H1 (cell line): ENCODE measurements around the gene ITGB7. TPM values are rescaled to one million over a fixed set of nuclear protein-coding genes. Genes with fewer than 3 reads are reported as not detected.

ENCODE experiments used
- CTCF ChIA-PET: fragments of 300-600 bp; sonication (Branson Sonifier 250); formaldehyde crosslinking; loops from one replicate; lab custom pipeline; 2021; ENCODE audit not compliant: partially characterized antibody; lab: Charles Lee
- POLR2A ChIA-PET: fragments of 300-600 bp; sonication (Branson Sonifier 250); formaldehyde crosslinking; loops from one replicate; lab custom pipeline; 2021; ENCODE audit warnings: inconsistent platforms; ENCODE audit not compliant: partially characterized antibody; lab: Charles Lee
- DNase-seq, 2 experiments: peaks; one replicate each; pipeline versions ENCODE4 v3.0.0 to v3.0.0-alpha.2; 2010 to 2022; ENCODE audit warnings: low spot score in 2 of 2, low read depth in 1 of 2, mixed read lengths in 1 of 2
- FAIRE-seq: peaks from 2 replicates; lab custom pipeline; 2011; peaks lifted over from hg19 to GRCh38; lab: Jason Lieb, UNC
- H2AFZ ChIP-seq: 2 replicates; pipeline ENCODE4 v1.8.1; 2012; ENCODE audit warnings: low read length, inconsistent platforms
- H2AK5ac ChIP-seq: 2 replicates; pipeline ENCODE4 v1.6.1; 2013; ENCODE audit warnings: low read depth, low read length
- H2BK120ac ChIP-seq: replicated peaks from 2 replicates; pipeline ENCODE3; 2013; ENCODE audit warnings: low read depth, low read length, inconsistent platforms
- H2BK12ac ChIP-seq: 2 replicates; pipeline ENCODE4 v1.6.1; 2013; ENCODE audit warnings: low read depth, low read length
- H2BK15ac ChIP-seq: 2 replicates; pipeline ENCODE4 v1.6.1; 2013; ENCODE audit warnings: low read length
- H2BK20ac ChIP-seq: 2 replicates; pipeline ENCODE4 v1.6.1; 2013; ENCODE audit warnings: low read length
- H2BK5ac ChIP-seq: 2 replicates; pipeline ENCODE4 v1.6.1; 2013; ENCODE audit warnings: low read depth, low read length
- H3K14ac ChIP-seq: 2 replicates; pipeline ENCODE4 v1.6.1; 2013; ENCODE audit warnings: inconsistent platforms; ENCODE audit not compliant: insufficient read length
- H3K18ac ChIP-seq: 2 replicates; pipeline ENCODE4 v1.6.1; 2013; ENCODE audit warnings: low read length; ENCODE audit errors: extremely low read depth
- H3K23ac ChIP-seq: 2 replicates; pipeline ENCODE4 v1.6.1; 2013; ENCODE audit warnings: inconsistent platforms; ENCODE audit not compliant: insufficient read length
- H3K23me2 ChIP-seq: 2 replicates; pipeline ENCODE4 v1.6.1; 2013; ENCODE audit warnings: low read depth, low read length
- H3K27ac ChIP-seq: 2 replicates; pipeline ENCODE4 v1.6.1; 2011; ENCODE audit warnings: low read depth, low read length, inconsistent platforms
- H3K27me3 ChIP-seq, 4 experiments: replicated peaks in 1 of 4; 1 replicate in 1 of 4; 2 replicates in 3 of 4; pipeline versions ENCODE4 v1.6.1 to v1.8.1; 2011 to 2013; ENCODE audit warnings: low read length in 3 of 4, mild to moderate bottlenecking in 3 of 4, inconsistent platforms in 2 of 4, mixed read lengths in 2 of 4, moderate library complexity in 1 of 4; ENCODE audit not compliant: control insufficient read depth in 3 of 4, insufficient read depth in 3 of 4; ENCODE audit errors: extremely low read depth in 1 of 4
- H3K36me3 ChIP-seq, 4 experiments: 2 replicates each; pipeline versions ENCODE4 v1.6.1 to v1.8.1; 2011 to 2013; ENCODE audit warnings: mild to moderate bottlenecking in 4 of 4, low read length in 3 of 4, moderate library complexity in 2 of 4, control low read depth in 1 of 4, inconsistent platforms in 1 of 4; ENCODE audit not compliant: insufficient read depth in 4 of 4, control insufficient read depth in 2 of 4
- H3K4ac ChIP-seq: replicated peaks from 2 replicates; pipeline ENCODE3; 2013; ENCODE audit warnings: low read length, low read depth, mixed read lengths, inconsistent platforms; ENCODE audit not compliant: insufficient read length
- H3K4me1 ChIP-seq, 4 experiments: replicated peaks in 1 of 4; 1 replicate in 1 of 4; 2 replicates in 3 of 4; pipeline versions ENCODE4 v1.6.1 to v1.8.1; 2011 to 2013; ENCODE audit warnings: low read length in 3 of 4, inconsistent platforms in 2 of 4, mixed read lengths in 1 of 4; ENCODE audit not compliant: insufficient read depth in 4 of 4, control insufficient read depth in 3 of 4
- H3K4me2 ChIP-seq, 2 experiments: 2 replicates each; pipeline versions ENCODE4 v1.6.1 to v1.8.1; 2011 to 2013; ENCODE audit warnings: low read depth in 2 of 2, low read length in 2 of 2, control low read depth in 1 of 2, inconsistent platforms in 1 of 2, mild to moderate bottlenecking in 1 of 2; ENCODE audit not compliant: insufficient read depth in 1 of 2
- H3K4me3 ChIP-seq, 4 experiments: fragments of 200-600, 300-600 bp in 1 of 4; sonication (generic), shearing (Covaris generic), sonication (Bioruptor Twin) in 1 of 4; 2 replicates each; pipeline versions ENCODE4 v1.5.1 to v1.8.1; 2011 to 2016; ENCODE audit warnings: low read length in 4 of 4, low read depth in 3 of 4, control low read depth in 2 of 4, inconsistent platforms in 2 of 4, mild to moderate bottlenecking in 2 of 4, mixed read lengths in 1 of 4, moderate library complexity in 1 of 4; ENCODE audit not compliant: insufficient read depth in 2 of 4; ENCODE audit errors: extremely low read depth in 1 of 4
- H3K56ac ChIP-seq: replicated peaks from 2 replicates; pipeline ENCODE3; 2013; ENCODE audit warnings: low read depth, mild to moderate bottlenecking, mixed read lengths, low read length, inconsistent platforms; ENCODE audit not compliant: insufficient read length
- H3K79me1 ChIP-seq: 2 replicates; pipeline ENCODE4 v1.6.1; 2013; ENCODE audit warnings: low read depth, low read length, control low read depth
- H3K79me2 ChIP-seq, 2 experiments: 2 replicates each; pipeline versions ENCODE4 v1.6.1 to v1.8.1; 2012 to 2013; ENCODE audit warnings: low read length in 2 of 2, mild to moderate bottlenecking in 2 of 2, inconsistent platforms in 1 of 2; ENCODE audit not compliant: insufficient read depth in 2 of 2, control insufficient read depth in 1 of 2
- H3K9ac ChIP-seq, 4 experiments: replicated peaks in 1 of 4; 1 replicate in 1 of 4; 2 replicates in 3 of 4; pipeline versions ENCODE4 v1.6.1 to v1.8.1; 2011 to 2013; ENCODE audit warnings: low read depth in 3 of 4, low read length in 3 of 4, control low read depth in 2 of 4, mild to moderate bottlenecking in 2 of 4, moderate library complexity in 2 of 4, inconsistent platforms in 1 of 4; ENCODE audit errors: extremely low read depth in 1 of 4
- H3K9me3 ChIP-seq, 2 experiments: 2 replicates each; pipeline versions ENCODE4 v1.6.1 to v1.8.1; 2012 to 2013; ENCODE audit warnings: mild to moderate bottlenecking in 2 of 2, moderate library complexity in 2 of 2, control low read depth in 1 of 2, inconsistent platforms in 1 of 2, low read depth in 1 of 2, low read length in 1 of 2, mixed read lengths in 1 of 2; ENCODE audit not compliant: insufficient read depth in 2 of 2
- H4K20me1 ChIP-seq, 2 experiments: replicated peaks in 1 of 2; 2 replicates each; pipeline versions ENCODE3 to v1.8.1; 2011 to 2013; ENCODE audit warnings: inconsistent platforms in 2 of 2, low read length in 2 of 2, mild to moderate bottlenecking in 1 of 2; ENCODE audit not compliant: insufficient read depth in 2 of 2, control insufficient read depth in 1 of 2
- H4K5ac ChIP-seq: 2 replicates; pipeline ENCODE4 v1.6.1; 2013; ENCODE audit warnings: low read length, low read depth, mixed read lengths, inconsistent platforms; ENCODE audit not compliant: insufficient read length
- H4K8ac ChIP-seq: 2 replicates; pipeline ENCODE4 v1.8.0; 2013; ENCODE audit warnings: mild to moderate bottlenecking, moderate library complexity, low read length, inconsistent platforms; ENCODE audit not compliant: insufficient read depth; ENCODE audit errors: extremely low read depth
- H4K91ac ChIP-seq: replicated peaks from 2 replicates; pipeline ENCODE3; 2013; ENCODE audit warnings: low read length, mixed read lengths, inconsistent platforms; ENCODE audit not compliant: insufficient read length
- ATF3 ChIP-seq: IDR thresholded peaks from 2 replicates; pipeline ENCODE4 v1.6.1; 2011; ENCODE audit warnings: low read depth, mild to moderate bottlenecking, low read length; ENCODE audit not compliant: insufficient read depth
- BACH1 ChIP-seq: IDR thresholded peaks from 2 replicates; pipeline ENCODE4 v1.6.1; 2012; ENCODE audit warnings: low read length, improper control_type of control experiment
- JUN ChIP-seq: IDR thresholded peaks from 2 replicates; pipeline ENCODE4 v1.6.1; 2011; ENCODE audit warnings: low read depth, mild to moderate bottlenecking, improper control_type of control experiment, low read length
- KDM4A ChIP-seq: IDR thresholded peaks from one replicate; pipeline ENCODE4 v1.7.1; 2012; ENCODE audit warnings: low read depth, mild to moderate bottlenecking, moderate library complexity, low read length, inconsistent platforms; ENCODE audit not compliant: severe bottlenecking
- RFX5 ChIP-seq: IDR thresholded peaks from 2 replicates; pipeline ENCODE4 v1.6.1; 2011; ENCODE audit warnings: low read depth, low read length, improper control_type of control experiment, borderline replicate concordance
- SP1 ChIP-seq: IDR thresholded peaks from 2 replicates; pipeline ENCODE4 v1.6.1; 2011; ENCODE audit warnings: low read depth, low read length
- TEAD4 ChIP-seq: IDR thresholded peaks from 2 replicates; pipeline ENCODE4 v1.6.1; 2012; ENCODE audit warnings: low read depth, low read length, inconsistent platforms, mixed read lengths
- ZNF274 ChIP-seq: IDR thresholded peaks from 2 replicates; pipeline ENCODE4 v1.7.0; 2012; ENCODE audit warnings: low read length, borderline replicate concordance; ENCODE audit errors: extremely low read depth
- WGBS, 2 experiments: shearing (Covaris generic) in 1 of 2; methylation state at CpG; one replicate each; pipeline versions ENCODE4 v1.1.6 to v1.1.7; 2013 to 2015; ENCODE audit warnings: low lambda C conversion rate in 2 of 2, mixed read lengths in 2 of 2, inconsistent platforms in 1 of 2, low coverage in 1 of 2, missing lambda C conversion rate in 1 of 2; ENCODE audit not compliant: insufficient replicate concordance in 2 of 2, insufficient coverage in 1 of 2, insufficient read length in 1 of 2; ENCODE audit errors: extremely low coverage in 1 of 2, missing lambda C conversion rate in 1 of 2; 5-methylcytosine and 5-hydroxymethylcytosine counted together
- polyA plus RNA-seq, 7 experiments: library from polyadenylated mRNA; depleted of rRNA in 3 of 7; stranded (reverse) in 5 of 7; unstranded in 2 of 7; fragments of >200 nt in 5 of 7; fragments of 200-250 nt in 2 of 7; gene quantifications; 1 replicate in 5 of 7; 2 replicates in 1 of 7; 4 replicates in 1 of 7; pipeline versions ENCODE4 v1.2.1 to v1.2.3, GENCODE V29; 2011 to 2013; ENCODE audit warnings: missing spikeins in 2 of 7, mixed read lengths in 2 of 7
- total RNA-seq: library from RNA; stranded (reverse); fragmentation: NEBNext Ultra II Directional; extraction: Animal tissue kit (Norgen Biotek cat#: 25700); gene quantifications from 2 replicates; pipeline ENCODE4 v1.2.1, GENCODE V29; 2021
- TF ChIP-seq, protein P1 (sequence below): IDR thresholded peaks from 2 replicates; pipeline ENCODE4 v1.6.1; 2012; ENCODE audit warnings: low read length, inconsistent platforms

Gene ITGB7
- total and polyA plus RNA-seq, 2 of the 8 experiments (the other 6 are each of a cell fraction or from before 2014, with no cell fraction given): 0.35 to 0.54 TPM

DNA sequence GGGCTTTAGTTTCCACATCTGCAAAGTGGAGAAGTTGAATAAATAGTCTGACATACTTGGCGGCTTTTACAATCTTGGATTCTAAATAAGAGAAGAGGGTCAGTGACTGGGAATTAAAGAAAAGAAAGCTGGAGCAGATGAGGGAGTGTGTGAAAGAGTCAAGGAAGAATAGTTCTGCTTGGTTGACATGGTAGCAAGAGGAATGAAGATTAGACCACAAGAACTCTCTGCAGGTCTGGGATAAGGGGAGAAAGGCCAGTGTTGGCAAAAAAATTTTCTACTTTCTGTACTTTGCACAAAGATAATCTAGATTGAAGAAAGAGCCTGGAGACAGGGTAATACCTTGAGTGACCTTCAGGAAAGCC lies 5.9 kb downstream of the ITGB7 start:
- CTCF ChIA-PET: interaction anchor here (1.0 to 17.9 kb wide), 8 partner anchors 12 to 150 kb away, joined by 3 to 573 read pairs (median 8); partner anchors contain the start of genes CSAD, ITGB7, MYG1 and PFDN5
- TF ChIP-seq SP1 (no peak), RFX5 (no peak), TEAD4 (no peak), ZNF274 (no peak), JUN (no peak), ATF3 (no peak), KDM4A (no peak), BACH1 (no peak)
- TF ChIP-seq, protein P1, sequence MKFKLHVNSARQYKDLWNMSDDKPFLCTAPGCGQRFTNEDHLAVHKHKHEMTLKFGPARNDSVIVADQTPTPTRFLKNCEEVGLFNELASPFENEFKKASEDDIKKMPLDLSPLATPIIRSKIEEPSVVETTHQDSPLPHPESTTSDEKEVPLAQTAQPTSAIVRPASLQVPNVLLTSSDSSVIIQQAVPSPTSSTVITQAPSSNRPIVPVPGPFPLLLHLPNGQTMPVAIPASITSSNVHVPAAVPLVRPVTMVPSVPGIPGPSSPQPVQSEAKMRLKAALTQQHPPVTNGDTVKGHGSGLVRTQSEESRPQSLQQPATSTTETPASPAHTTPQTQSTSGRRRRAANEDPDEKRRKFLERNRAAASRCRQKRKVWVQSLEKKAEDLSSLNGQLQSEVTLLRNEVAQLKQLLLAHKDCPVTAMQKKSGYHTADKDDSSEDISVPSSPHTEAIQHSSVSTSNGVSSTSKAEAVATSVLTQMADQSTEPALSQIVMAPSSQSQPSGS: no peak
- Histone ChIP-seq H3K9me3 (no peaks in the 10 kb centered on the region), H3K79me1 (no peaks in the 10 kb centered on the region), H2BK5ac (no peak overlapping the region), H4K91ac (no peak overlapping the region), H3K4me2 (no peak overlapping the region), H3K4me1 (no peaks in the 10 kb centered on the region; a peak in 1 of 7 replicates), H3K36me3 (no peaks in the 10 kb centered on the region), H2BK120ac (no peak overlapping the region), H2BK12ac (no peak overlapping the region), H2BK20ac (no peak overlapping the region), H3K23ac (no peak overlapping the region), H3K56ac (no peak overlapping the region), H4K8ac (no peak overlapping the region), H3K14ac (no peak overlapping the region), H3K27ac (no peak overlapping the region), H3K23me2 (peaks cover 2% of the 10 kb centered on the region; the same call in 1 of the 2 replicates), H3K79me2 (no peaks in the 10 kb centered on the region), H3K18ac (no peak overlapping the region), H2AFZ (no peak overlapping the region), H2BK15ac (no peak overlapping the region), H4K5ac (no peak overlapping the region), H3K4ac (no peak overlapping the region), H3K27me3 (peaks cover 0 to 22% (median 15%) of the 10 kb centered on the region in 4 experiments; a peak in 6 of 7 replicates), H3K4me3 (no peak overlapping the region), H4K20me1 (no peaks in the 10 kb centered on the region), H3K9ac (no peak overlapping the region), H2AK5ac (no peak overlapping the region)
- 94% methylated on average over 1 of the region's 1 CpG; no CpG with 5 or more reads in 1 of the 2 experiments for WGBS, 2 experiments
- POLR2A ChIA-PET: interaction anchor here (1.2 to 2.0 kb wide), 3 partner anchors 13 to 20 kb away, joined by 3 to 6 read pairs (median 3); no protein-coding TSS in a partner anchor
- FAIRE-seq: no peak
- DNase-seq: no peak
